Kasumi-1 (cell line): ENCODE results near the gene GRPR.
"Not testable (repeated sequence)": the region's sequence is repeated elsewhere in the genome, so short reads cannot be mapped to it uniquely, and the experiment has no call there.

Experiments used
- DNase-seq, 2 experiments: peaks; one replicate each; lab custom pipeline; 2025; lab: John Stamatoyannopoulos, UW

The GRPR gene

DNA sequence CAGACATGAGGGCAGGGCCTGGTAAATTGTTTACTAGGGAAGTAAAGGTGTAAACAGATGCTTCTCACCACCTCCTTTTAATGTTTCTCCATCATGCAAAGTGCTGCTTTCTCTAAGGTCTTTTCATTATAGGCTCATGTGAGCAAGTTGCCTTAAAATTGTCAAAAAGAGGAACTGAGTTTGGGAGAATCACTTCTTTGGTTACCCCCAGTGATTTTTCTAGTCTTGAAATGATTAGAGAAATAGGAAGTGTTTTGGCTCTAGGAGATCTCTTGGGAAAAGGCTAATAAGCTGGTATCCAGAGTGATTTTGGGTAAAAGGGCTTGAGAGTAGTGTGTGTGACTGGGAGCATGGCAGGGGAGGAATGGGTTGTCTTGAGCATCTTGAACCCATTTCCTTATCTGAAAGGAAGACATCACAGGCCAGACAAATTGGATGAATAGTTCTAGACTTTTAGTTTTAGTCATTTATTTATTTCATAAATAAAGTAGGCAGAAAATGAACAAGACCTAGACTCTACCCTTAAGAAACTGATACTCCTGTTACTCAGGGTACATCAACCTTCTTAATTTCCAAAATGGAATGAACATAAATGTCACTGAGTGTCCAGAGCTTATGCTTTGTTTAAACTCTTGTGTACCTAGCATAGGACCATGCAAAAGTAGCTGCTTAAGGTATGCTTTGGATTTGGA is 14.2 kb downstream of the GRPR start:
- DNase-seq, result no peak

DNA sequence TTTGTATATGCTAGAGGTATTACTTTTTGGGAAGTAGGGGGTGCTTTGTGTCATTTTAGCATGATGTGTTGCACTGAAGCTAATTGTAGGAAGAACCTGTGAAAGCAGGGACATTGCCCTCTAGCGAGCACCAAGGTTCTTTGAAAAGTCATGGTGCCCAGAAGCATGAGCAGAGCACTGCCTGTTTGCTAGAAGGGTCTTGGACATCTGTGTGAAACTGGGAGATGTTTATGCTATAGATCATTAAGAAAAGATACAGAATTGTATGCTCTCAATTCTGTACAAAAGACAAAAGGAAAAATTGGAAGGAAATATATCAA is 14.7 kb downstream of the GRPR start:
- peak in 1 of 2 experiments; percentile 5 for DNase-seq

DNA sequence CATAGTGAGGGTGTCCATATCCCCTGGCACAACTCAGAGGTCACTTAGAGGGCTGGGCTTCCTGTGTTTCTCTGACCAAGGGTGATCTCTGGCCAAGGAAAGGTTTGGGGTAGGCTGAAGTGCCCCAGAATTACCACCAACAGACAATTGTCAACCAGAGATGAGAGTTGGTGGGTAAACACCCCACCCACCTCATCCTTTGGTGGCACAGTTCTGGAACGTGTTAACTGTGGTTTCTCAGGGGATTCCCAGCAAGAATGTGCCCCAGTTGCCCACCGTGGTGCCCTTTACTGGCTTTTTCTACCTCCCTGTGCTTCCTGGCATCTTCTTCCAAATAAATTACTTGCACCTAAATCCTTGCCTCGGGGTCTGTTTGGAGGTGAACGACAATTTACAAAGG is 17.1 kb downstream of the GRPR start:
- no peak for DNase-seq

DNA sequence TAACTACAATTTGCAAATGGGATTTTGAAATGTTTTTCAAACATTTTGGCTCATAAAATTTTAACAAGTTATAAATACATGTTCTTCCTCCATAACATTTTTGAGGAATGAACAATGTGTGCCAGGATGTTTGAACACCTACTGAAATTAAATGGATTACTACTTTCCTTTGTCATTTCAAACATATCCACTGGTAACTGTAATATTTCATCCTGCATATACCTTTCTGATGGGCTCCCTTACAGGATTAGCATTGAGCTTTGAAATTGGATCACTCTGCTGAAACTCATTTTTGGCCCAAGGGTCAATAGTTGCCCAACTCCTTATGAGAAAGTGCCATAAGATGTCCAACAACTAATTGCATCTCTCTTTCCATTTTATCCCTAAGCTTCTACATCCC is 17.6 kb downstream of the GRPR start:
- DNase-seq, result no peak

DNA sequence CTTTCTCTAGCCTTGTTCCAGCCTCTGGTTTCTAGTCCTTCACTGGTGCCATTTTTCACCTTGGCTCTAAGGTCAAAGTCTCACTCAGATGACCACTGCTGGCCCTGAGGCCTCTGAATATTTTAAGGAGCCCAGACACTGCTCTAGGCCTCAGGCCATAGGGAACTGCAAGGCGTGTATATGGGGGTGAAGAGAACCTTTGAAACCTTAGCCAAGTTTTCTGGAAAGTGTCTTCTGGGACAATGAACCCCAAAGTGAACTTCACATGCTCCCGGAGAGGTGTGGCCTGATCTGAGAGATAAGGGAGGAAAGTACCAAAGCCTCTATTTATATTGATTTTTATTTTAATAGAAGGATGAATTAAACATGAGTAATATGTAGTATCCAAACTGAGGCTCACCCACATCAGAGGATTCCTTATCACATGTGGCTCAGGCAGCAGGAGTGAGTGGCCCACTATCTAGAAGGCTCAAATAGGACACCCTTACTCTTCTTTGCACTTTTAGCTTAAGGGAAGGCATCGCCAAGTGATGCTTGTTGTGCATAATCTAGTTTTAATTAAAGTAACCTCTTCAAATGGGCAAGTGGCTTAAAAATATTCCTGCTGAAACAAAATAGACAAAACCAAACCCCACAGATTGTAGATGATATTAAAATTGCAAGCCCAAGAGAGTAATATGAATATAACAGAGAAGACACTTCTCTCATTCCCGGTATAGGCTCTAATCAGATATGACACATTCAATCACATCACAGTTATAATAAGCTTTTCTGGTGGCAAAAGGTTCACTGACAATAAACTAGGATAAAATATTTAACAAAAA is 18.3 kb downstream of the GRPR start:
- no peak for DNase-seq

DNA sequence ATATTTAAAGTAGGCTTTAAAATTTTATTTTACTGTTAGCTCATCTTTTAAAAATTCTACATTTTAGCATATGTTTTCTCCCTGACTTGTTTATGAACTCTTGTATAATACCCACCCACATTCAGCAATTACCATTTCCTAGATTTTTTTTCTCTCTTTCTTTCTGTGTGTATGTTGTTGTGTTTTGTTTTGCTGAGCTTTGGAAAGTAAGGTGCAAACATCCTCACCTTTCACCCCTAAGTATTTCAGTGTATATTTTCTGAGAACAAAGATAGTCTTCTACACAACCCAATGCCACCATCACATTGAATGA is 18.8 kb downstream of the GRPR start:
- DNase-seq, result no peak

DNA sequence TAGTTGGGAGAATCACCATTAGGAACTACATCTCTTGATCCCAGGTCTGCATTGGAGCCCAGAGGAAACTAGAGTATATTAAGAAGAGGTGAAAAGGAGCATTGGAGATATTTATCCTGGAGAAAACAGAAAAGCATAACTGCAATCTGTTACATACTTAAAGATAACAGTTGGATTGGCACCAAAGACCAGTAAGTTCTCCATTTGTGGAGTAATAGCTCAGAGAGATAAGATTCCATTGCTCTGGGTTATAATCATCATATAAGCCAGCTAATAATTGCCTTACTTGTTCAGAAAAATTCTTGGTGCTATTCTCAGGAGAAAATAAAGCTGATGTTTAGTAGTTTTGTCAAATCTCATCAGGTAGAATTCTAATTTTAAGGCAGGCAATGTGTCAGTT is 20.6 kb downstream of the GRPR start:
- no peak for DNase-seq

DNA sequence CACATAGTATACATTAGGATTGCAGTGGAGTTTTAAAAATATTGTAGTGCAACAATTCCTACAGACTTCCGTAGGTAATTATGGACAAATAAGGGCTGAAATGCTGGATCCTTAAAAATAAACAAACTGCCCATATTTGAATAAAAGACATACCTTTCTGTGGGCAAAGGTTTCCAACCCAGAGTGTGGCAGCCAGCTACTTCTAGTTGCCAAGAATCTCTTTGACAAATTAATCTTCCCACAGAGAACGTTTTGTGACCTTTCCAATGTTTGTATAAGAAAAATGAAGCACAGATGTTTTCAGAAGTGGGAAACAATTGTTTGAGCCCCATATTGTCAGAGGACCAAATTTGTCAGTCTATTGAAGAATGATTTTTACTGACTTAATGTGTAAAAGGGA is 21.1 kb downstream of the GRPR start:
- DNase-seq, result no peak

DNA sequence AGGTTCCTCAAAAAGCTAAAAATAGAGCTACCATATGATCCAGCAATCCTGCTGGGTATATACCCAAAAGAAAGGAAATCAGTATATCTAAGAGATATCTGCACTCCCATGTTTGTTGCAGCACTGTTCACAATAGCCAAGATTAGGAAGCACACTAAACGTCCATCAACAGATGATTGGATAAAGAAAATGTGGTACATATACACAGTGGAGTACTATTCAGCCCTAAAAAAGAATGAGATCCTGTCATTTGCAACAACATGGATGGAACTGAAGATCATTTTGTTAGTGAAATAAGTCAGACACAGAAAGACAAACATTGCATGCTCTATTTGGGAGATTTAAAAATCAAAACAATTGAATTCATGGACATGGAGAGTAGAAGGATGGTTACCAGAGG is 21.7 kb downstream of the GRPR start:
- DNase-seq, result not testable (repeated sequence)

DNA sequence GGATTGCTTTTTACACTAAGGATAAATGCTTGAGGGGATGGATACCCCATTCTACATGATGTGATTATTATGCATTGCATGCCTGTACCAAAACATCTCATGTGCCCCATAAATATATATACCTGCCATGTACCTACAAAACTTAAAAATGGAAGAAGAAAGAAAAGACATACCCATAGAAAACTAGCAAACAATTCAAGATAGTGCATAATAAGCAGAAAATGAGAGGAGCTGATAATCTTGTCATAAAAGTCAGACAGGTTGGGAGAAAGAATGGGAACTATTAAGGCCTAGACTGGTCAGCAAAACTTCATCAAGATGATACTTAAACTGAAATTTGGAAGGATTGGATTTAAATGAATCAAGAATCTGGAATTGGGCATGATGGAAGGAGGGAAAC is 22.3 kb downstream of the GRPR start:
- DNase-seq, result no peak

DNA sequence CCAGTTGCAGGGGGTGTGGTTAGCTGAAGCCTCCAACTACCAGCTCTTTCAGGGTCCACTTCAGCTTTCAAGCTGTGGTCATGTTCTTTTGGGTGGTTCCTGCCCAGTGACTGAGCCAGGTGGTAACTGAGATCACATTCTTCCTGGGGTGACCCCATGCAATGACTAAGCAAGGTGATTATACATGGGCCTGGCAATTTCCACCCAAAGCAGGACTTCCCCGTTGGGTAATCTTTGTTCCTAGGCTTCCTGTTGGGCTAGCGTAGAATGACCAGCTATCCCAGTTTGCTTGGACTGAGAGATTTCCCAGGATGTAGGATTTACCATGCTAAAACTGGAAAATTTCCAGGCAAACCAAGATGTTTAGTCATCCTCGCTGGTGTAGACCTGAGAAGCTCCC is 25.5 kb downstream of the GRPR start:
- no peak for DNase-seq

DNA sequence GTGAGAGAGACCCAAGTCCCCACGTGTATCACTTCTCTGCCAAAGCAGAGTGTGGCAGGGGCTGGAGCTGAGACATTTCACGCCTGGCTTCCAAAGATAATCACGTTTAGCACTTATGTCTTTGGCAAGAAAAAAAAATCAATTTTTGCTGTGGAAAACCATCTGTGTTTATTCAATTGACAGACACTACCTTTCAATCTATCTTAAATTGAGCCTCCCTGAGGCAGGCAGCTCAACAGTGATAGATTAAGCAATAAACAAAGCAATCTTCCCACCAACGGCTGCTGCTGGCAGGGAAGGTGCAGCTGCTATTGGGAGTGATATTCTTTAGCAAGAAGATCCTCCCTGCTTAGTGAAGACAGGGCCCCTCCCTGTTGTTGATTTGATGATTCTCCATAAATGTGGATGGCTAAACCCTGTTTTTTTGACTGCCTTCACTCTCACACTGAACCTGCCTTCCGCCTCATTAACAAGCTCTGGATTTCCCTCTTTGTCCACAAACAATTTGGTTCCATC is 32.3 kb downstream of the GRPR start:
- DNase-seq, result no peak

DNA sequence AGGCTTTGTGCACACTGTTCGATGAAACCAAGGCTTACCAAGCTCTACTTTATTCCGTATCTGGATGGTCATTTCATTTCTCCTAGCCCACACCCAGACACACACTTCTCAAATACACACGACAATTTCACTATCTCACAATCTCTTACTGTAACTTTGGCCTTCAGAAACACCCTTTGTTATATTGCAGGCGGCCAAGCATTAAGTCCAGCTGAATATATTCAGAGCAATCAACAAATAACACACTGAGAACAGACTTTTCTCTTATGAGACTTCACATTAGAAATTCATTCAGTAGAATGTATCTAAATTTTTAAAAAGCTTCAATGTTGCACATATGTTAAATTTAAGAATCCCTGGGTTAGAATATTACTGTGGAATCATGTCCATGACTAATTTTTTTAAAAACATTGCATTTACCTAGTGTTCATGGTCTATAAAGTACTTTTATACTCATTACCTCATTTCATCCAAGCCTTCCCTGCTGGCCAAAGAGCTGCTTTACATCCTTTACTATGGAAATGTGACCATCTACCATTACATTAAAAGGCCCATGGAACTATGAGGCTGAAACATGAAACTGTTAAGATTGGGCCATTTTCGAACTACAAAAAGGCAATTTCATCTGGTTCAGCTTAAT is 33.4 kb downstream of the GRPR start:
- no peak for DNase-seq

DNA sequence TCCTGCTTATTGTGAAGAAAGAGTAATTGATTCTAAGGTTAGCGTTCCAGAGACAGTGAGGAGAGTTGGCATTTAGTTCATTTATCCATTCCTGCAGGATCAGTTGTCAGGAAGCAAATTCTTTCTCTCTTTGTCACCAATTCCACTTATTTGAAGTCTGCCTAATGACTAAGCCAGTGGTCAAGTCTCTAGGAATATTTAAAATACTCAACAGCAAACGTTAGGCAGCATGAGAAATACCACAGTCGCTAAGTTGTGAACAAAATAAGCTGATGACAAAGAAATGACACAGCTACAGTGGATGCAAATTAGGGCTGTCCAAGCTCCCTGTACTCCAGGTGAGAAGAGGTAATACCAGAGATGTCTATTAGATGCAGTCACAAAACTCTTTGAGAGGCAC is 37.4 kb downstream of the GRPR start:
- no peak for DNase-seq

DNA sequence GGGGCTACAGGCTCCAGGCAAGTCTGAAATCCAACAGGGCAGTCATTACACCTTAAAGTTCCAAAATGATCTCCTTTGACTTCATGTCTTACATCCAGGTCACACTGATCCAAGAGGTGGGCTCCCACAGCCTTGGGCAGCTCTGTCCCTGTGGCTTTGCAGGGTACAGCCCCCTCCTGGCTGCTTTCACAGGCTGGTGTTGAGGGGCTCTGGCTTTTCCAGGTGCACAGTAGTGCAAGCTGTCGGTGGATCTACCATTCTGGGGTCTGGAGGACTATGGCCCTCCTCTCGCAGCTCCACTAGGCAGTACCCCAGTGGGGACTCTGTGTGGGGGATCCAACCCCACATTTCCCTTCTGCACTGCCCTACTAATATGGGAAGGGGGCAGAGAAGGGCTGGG is 37.8 kb downstream of the GRPR start:
- not testable (repeated sequence) for DNase-seq

DNA sequence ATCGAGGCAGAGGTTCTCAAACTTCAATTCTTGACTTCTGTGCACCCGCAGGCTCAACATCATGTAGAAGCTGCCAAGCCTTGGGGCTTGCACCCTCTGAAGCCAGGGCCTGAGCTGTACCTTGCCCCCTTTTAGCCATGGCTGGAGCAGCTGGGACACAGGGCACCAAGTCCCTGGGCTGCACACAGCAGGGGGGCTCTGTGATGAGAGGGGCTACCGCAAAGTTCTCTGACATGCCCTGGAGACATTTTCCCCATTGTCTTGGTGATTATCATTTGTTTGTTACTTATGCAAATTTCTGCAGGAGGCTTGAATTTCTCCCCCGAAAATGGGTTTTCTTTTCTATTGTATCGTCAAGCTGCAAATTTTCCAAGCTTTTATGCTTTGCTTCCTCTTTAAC is 39.0 kb downstream of the GRPR start:
- DNase-seq, result no peak

DNA sequence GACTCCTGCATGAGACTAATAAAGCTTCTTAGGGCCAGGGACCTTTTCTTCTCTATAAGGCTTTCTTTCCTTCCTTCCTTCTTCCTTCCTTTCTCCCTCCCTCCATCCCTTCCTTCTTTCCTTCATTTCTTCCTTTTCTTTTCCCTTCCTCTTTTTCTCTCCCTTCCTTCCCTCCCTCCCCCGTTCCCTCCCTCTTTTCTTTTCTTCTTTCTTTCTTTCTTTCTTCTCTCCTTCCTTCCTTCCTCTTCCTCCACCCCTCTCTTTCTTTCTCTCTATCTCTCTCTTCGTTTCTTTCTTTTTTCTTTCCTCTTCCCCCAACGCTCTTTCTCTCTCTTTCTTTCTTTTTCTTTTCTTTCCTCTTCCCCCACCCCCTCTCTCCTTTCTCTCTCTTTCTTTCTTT is 41.4 kb downstream of the GRPR start:
- DNase-seq, result no peak

DNA sequence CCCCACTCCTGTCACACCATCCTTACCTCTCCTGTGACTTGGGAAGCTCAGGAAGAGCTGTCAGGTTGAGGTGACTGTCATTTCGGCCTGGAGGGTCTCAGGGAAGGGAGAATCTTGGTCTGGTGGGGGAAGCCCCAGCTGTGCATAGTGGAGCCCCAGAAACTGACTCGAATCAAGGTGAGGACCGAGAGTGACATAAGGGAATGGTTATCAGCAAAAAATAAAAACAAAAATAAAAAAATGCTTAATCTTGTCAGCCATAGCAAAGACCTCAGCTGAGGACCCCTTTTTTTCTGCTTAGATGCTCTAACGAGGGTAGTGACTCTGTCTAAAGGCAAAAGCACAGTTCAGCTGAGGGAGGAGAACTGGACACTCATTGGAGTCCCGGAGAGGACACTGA is 43.8 kb downstream of the GRPR start, which contains the start of gene MAGEB17:
Gene MAGEB17 (plus strand): TSS at position 301 of the 400 bp plus-strand sequence. CDS start 2,902 bp downstream, outside the sequence.
- no peak for DNase-seq

DNA sequence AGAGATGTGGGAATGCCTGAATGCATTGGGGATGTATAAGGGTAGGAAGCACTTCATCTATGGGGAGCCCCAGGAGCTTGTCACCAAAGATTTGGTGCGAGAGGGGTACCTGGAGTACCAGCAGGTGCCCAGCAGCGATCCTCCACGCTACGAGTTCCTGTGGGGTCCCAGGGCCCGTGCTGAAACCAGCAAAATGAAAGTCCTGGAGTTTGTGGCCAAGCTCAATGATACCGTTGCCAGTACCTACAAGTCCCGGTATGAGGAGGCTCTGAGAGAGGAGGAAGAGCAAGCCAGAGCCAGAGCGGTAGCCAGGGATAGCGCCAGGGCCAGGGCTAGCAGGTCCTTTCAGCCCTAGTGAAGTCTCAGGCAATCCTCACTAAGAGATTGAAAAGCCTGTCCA is 47.7 kb downstream of the GRPR start:
- no peak for DNase-seq

DNA sequence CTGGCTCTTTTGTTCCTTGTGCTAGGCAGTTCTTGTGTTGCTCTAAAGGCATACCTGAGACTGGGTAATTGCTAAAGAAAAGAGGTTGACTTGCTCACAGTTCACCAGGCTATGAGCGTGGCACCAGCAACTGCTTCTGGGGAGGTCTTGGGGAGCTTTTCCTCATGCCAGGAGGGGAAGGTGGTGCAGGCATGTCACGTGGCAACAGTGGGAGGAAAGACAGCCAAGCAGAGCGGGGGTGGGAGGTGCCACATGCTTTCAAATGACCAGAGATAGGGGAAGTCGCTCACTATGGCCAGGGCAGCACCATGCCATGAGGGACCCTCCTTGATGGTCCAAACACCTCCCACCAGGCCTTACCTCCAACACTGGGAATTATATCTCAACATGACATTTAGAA is 48.6 kb downstream of the GRPR start:
- no peak for DNase-seq

DNA sequence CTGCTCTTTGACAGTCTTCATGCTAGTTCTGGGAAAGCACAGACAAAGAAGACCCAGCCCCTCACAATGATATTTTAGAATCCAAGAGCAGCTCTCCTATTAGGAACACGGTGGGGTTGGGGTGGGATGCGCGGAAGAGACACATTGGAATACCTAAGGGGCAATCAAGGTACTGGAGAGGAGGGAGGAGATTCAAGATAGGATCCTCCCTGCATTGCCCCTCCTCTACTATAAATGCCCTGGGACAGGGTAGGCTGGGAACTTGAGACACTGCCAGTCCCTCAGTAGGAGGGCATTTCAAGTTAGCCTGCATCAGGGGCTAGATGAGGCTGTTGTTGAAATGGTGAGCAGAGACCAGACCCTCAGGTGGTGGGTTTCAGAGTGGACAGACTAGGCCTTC is 49.0 kb downstream of the GRPR start:
- no peak for DNase-seq

DNA sequence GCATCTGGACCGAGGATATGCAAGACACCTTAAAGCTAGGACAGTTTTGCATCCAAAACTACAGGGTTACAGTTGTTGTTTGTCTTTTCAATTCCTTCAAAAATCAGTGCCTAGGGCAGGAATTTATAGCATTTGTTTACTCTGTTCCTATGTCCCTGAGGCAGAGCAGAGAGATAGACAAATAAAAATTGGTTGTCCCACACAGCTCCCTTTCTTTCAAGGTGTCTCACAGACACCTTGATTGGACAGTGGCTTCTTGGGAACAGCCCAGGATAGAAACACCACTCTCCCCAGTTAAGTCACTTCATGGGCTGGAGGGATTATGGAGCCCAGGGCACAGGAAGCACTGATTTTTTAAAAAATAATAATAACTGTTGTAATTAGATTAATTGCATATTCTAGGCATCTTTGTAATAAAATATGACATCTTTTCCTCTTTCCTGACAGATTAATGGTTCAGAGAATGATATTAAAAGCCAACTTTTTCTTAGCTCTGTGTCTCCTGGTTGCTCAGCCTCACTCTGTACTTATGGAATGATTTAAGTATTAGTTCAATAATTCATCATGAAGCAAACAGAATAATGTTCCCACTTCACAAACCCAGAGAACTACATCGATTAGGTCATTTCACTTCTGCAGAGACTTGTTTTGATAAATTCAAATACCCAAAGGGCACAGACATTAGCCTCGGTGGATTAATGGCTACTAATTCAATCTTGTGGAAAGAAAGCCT is 52.1 kb downstream of the GRPR start:
- DNase-seq, result no peak

DNA sequence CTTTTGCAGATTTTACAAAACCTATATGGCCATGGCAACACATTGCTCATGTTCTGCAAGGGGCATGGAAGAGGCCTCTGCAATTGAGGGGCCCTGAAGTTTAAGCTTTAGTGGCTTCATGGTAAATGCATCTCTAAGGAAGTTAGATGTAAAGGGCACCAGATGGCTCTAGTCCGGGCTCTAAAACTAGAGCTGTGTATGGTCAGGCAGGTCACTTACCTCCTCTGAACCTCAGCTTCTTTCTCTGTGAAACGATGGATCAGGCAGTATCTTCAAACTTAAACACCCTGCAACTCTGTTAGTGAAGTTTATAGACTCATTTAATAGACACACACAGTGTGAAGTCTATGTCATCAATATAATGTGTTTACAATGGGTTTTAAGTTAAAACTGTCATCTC is 53.9 kb downstream of the GRPR start:
- no peak for DNase-seq
